Activated gamma-delta T cell treated with anti-CD3 and anti-CD28 coated beads, Interleukin-2, amount 50 U/mL, for 16 hours (primary cell): Measurements from ENCODE around the gene HBG2.
"Not testable (repeated sequence)": the region's sequence is repeated elsewhere in the genome, so short reads cannot be mapped to it uniquely, and the experiment has no call there.

Experiments used
- DNase-seq: peaks from one replicate; pipeline ENCODE4 v3.0.0-alpha.2; 2020; ENCODE audit warnings: low read depth

Gene HBG2

GRCh38 chr11:5249807-5250396 is 4.7 kb downstream of the HBG2 start, which contains the start of gene HBG1:
TSS of gene HBG1 (minus strand) at chr11:5249857. CDS start at chr11:5249804, 53 bp downstream.
- not testable (repeated sequence) for DNase-seq

- DNase-seq: not testable (repeated sequence)
Observed at GRCh38 chr11:5248498-5248897, 6.1 kb downstream of the HBG2 start.

DNA sequence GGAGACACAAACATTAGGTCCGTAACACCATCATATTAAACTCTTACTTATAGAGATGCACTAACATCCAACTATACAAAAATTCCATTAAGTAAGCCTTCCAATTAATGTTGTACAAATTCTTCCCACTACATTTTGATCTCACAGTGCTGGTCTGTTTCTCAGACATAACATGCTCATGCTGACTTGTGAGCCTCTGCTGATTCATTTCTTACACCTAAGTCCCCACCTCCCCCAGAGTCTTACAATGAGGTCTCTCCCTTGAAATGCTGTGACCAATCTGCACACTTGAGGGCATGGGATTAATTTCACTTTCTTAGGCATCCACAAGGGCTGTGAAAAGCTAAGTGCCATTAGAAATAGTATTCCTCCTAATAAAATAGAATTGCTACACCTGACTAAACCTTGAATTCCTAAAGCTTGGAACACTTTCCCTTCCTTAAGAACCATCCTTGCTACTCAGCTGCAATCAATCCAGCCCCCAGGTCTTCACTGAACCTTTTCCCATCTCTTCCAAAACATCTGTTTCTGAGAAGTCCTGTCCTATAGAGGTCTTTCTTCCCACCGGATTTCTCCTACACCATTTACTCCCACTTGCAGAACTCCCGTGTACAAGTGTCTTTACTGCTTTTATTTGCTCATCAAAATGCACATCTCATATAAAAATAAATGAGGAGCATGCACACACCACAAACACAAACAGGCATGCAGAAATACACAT is 6.9 kb downstream of the HBG2 start:
- no peak for DNase-seq

GRCh38 chr11:5246772-5247471 is 7.7 kb downstream of the HBG2 start:
- DNase-seq: no peak

DNA sequence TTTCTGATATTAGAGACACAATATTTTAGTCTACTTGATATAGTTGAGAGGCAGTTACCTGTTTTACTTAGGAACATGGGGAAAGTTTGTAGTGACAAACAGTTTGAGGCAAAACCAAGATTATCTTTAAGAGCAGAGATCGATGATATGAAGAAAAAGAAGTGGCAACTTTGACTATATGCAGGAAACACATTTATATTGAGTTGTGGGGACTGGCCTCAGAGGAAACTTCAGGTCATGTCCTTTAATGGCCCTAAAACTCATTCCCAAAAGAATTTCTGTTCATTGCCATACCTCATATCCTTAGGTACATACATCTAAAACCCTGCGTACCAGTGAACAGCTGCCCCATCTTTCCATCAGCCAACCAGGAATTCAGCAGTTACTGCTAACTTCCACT is 9.4 kb downstream of the HBG2 start:
- no peak for DNase-seq

- no peak for DNase-seq
Observed at GRCh38 chr11:5243816-5244180, 10.8 kb downstream of the HBG2 start.

- no peak for DNase-seq
Observed at GRCh38 chr11:5242933-5243815, 11.4 kb downstream of the HBG2 start.

DNA sequence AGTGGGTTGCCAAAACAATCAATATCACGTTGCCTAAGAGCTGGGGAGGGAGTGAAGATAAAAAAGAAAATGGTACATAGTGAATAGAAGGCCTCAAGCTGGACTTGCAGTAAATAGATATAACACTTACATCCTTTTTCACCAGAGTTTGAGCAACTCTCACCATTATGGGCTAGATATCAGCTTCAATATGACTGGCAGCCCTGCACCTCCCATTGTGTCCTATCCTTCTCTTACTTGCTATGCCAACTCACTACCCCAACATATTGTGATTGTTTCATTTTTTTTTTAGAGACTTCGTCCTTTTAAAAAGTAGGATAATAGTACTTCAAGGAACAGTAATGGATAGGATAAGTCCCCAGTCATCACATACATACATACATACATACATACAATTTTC is 12.4 kb downstream of the HBG2 start:
- DNase-seq: no peak

DNA sequence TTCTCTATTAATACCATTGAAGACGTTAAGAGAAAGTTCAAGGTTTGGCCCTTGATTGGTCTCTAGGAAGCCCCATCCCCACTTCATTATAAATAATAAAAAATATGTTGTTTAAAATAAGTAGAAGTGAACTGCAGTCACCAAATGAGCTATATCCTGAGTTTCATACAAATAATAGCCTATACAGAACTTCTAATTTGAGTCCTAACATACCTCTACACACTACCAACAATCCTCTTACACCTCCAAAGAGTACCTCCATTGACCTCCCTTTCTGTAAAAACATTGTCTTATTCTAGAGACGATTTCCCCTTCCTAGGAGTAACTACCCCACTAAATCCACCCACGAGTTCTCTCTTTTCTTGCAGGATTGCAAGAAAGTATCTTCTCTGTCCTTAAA is 13.1 kb downstream of the HBG2 start:
- no peak for DNase-seq

GRCh38 chr11:5240458-5240857 is 14.1 kb downstream of the HBG2 start:
- no peak for DNase-seq

- no peak for DNase-seq
Observed at GRCh38 chr11:5240056-5240455, 14.5 kb downstream of the HBG2 start.

DNA sequence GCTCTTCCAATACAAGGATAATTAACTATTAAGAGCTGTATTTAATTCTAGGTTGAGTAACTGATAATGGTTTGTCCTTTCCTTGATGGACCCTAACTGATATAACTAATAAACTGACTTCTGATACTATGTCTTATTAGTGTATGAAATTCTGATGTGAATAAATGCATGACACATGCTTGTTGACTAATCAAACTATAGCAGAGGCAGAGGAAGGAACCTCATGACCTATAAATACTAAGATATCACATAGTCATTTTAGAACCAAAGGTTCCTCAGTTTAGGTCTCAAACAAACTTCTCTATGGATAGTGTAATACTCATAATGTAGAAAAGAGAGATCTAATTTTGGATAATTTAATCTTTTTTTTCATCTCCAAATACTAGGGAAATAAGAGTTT is 15.5 kb downstream of the HBG2 start:
- DNase-seq: no peak

- no peak for DNase-seq
Observed at GRCh38 chr11:5238486-5238885, 16.1 kb downstream of the HBG2 start.

DNA sequence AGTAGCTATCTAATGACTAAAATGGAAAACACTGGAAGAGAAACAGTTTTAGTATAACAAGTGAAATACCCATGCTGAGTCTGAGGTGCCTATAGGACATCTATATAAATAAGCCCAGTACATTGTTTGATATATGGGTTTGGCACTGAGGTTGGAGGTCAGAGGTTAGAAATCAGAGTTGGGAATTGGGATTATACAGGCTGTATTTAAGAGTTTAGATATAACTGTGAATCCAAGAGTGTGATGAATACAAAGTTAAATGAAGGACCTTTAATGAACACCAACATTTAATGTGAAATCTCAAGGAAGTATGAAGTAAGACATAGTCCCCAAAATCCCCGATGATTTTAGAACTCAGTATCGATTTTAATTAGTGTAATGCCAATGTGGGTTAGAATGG is 17.2 kb downstream of the HBG2 start:
- DNase-seq: no peak

- DNase-seq: no peak
Observed at GRCh38 chr11:5235364-5236095, 19.1 kb downstream of the HBG2 start.

DNA sequence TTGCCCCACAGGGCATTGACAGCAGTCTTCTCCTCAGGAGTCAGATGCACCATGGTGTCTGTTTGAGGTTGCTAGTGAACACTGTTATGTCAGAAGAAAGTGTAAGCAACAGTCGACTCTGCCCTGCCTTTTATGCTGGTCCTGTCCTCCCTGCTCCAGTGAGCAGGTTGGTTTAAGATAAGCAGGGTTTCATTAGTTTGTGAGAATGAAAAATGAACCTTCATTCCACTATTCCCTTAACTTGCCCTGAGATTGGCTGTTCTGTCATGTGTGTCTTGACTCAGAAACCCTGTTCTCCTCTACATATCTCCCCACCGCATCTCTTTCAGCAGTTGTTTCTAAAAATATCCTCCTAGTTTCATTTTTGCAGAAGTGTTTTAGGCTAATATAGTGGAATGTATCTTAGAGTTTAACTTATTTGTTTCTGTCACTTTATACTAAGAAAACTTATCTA is 20.2 kb downstream of the HBG2 start, which contains the start of gene HBD:
HBD (minus strand) TSS at position 103 of the 454 bp plus-strand sequence; CDS start at position 53, 50 bp downstream.
- DNase-seq: no peak

GRCh38 chr11:5233307-5233706 is 21.3 kb downstream of the HBG2 start:
- no peak for DNase-seq

DNA sequence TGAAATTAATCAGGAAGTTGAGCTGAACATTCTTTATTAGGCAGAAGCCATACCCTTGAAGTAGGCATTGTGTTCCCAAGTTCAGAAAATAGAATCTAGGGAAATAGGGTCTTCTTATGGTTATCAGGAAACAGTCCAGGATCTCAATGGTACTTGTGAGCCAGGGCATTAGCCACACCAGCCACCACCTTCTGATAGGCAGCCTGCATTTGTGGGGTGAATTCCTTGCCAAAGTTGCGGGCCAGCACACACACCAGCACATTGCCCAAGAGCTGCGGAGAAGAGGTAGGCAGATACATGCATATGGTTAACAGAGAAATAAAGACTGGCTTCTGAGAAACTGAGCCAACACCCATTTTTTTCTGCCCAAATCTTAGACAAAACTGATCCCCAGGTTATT is 21.8 kb downstream of the HBG2 start:
- no peak for DNase-seq

DNA sequence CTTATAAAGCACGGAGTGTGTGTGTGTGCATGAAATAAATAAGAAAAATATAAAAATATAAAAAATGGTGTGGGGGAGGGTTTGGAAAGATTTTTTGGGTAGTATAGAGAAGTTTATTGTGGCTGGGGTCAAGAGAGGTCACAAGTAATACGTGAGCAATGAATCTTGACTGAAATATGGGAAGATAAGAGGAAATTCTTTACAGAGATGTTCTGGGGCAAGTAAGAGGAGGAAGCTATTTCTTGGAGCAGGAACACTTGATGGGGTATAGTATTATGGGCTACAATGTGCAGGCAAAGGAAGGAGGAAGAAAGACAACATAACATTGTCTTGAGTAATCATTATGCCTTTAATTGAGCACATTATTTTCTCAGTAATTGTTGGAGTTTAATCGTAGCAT is 22.4 kb downstream of the HBG2 start:
- DNase-seq: no peak

DNA sequence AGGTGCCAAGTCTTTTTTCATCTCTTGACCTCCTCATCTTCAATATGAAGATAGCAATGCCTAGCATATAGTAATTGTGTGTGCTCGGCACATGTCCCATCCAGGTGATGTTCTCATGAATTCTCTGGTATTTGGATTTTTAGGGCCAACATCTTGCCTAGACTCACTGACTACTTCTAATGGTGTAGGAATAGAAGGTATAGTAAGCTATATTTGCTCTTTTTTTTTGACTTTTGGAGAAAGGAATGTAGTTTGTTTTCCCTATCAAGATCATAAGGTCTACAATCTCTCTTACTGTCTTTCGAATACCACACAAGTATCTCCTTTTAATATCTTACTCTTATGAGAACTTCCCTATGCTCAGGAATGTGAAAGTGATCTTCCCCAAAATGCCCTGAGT is 23.5 kb downstream of the HBG2 start:
- DNase-seq: no peak

- no peak for DNase-seq
Observed at GRCh38 chr11:5230266-5230665, 24.3 kb downstream of the HBG2 start.
